NK-92 (cell line): ENCODE data around the gene MDGA2.

Experiments
- DNase-seq: peaks from one replicate; lab custom pipeline; 2025; ENCODE audit not compliant: unreplicated experiment; lab: John Stamatoyannopoulos, UW

Gene MDGA2

GRCh38 chr14:47490766-47491165 lies 184.6 kb downstream of the MDGA2 start:
- DNase-seq = no peak

DNA sequence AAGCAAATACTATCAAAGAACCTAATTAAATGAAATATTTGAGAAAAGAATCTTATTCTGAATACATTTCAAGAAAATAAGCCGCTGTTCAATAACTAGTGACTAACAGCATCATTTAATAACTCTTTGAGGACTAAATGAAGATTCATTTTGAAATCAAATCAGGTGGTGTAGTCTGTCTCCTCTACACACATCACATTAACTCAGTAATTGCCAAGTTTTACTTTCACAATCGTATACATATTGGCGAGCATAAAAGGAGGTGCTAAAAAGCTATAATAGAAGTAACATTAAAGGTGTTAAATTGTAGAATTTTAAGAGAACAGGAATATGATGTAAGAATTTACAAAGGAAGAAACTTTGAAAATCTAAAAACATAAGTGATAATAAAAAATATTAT lies 185.1 kb downstream of the MDGA2 start:
- no peak for DNase-seq

- no peak for DNase-seq
These were observed 190.0 kb downstream of the MDGA2 start for GRCh38 chr14:47485421-47485820.

DNA sequence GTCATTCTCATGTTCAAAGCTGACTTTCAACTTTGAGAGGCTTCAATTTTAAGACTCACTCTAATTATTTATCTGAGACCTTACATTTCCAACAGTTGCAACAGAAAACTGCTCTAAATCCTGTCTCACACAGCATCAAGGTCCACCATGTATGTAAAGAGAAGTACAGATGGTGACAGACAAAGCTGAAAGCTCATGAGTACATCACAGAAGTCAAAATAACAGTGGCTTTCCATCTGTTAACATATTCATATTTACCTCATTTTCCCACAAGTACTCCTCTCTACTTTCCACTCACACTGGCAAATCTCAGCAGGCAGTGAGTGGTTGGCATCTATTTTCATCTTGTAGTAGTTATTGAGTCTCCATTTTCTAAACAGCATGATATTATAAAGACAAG lies 192.0 kb downstream of the MDGA2 start:
- DNase-seq = no peak

DNA sequence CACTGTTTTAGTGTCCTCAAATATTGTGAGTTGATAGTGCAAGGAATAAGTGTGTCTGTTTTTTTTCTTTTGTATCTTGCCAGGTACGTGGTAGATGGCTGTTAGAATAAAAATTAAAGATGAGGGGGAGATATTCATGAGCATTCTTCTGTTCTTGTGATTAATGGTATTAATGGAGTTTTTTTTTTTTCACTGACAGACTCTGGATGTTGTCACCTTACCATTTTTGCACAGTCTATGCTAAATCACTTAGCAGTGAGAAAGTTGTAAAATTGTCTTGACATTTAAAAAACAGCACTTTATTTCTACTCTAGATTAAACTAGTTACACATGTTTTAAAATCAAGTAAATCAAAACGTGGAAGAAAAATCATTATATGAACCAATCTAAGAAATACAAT lies 204.3 kb downstream of the MDGA2 start:
- DNase-seq = no peak

DNA sequence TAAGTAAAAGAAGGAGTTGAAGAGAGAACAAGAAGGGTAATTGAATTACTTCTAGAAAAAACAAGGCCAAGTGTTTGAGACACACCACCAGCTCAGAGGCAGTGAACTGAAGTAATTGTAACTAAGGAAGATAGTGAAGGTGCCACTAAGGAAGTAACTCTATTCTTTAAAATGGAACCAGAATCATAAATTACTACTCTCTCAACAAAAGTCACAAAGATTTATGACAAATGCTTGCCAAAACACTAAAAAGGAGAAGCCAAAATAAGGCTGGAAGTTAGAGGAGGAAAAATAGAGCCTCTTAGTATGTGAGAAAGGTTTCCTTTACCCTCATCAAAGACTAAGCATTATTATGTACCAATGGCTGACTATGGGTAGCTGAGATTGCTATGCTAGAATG lies 208.5 kb downstream of the MDGA2 start:
- no peak for DNase-seq

DNA sequence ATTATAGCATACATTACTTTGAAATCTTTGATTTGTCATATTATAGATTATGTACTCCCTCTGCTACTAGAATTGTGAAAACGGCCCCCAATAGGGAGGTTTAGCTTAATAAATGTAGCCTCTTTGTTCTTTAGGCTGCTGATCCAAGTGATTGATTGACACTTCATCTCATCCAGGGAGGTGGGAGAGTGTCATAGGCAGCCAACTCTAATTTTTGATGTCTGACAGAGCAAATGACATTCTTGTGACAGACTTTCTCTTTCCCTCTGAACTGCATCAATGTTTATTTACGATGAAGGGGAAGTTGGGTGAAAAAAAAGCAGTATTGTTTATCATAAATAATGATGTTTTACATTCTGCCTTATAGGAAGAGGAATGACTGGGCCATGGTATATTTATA lies 221.4 kb downstream of the MDGA2 start:
- DNase-seq = no peak

- no peak for DNase-seq
These were observed 228.3 kb downstream of the MDGA2 start for GRCh38 chr14:47447076-47447475.

DNA sequence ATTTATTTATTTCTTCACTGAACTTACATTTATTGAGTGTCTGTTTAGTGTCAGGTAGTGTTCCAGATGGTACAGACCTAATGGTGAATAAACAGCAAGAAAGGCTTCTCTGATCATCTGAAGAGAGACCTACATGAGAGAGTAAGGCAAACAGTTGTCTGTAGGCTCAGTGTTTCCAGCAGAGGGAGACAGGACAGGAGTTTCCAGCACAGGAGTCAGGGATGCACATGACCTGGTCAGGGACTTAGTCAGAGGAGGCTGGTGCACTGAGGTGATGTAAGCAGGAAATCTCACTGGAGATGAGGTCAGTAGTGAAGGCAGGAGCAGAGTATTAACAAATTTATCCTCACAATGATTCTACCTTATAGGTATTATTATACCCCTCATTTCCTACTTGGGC lies 233.2 kb downstream of the MDGA2 start:
- no peak for DNase-seq

- no peak for DNase-seq
These were observed 235.5 kb downstream of the MDGA2 start for GRCh38 chr14:47439953-47440352.

DNA sequence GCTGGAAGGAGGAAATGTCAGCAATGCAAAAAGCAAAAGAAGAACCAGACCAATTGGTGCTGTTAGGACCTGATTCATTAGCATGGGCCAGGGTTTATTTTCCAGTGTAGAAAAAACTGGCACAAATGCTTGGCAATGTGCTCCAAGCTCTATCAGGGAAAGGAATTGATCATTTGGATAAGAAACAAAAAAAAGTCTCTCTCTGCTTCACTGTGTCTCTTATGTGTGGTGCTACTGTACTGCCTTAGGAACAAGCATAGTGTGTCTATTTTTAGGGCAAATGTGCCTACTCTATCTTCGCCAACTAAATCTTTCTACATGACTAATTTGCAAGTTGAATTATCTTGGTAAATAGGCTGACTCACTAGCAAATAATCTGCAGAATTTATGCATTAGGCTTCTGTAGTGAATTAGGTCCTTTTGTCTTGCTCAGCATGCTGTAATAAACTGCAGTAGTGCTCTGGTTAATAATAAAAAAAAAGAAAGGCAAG lies 236.7 kb downstream of the MDGA2 start:
- DNase-seq = no peak

- no peak for DNase-seq
These were observed 240.0 kb downstream of the MDGA2 start for GRCh38 chr14:47435331-47435965.

- no peak for DNase-seq
These were observed 247.8 kb downstream of the MDGA2 start for GRCh38 chr14:47427629-47428028.

DNA sequence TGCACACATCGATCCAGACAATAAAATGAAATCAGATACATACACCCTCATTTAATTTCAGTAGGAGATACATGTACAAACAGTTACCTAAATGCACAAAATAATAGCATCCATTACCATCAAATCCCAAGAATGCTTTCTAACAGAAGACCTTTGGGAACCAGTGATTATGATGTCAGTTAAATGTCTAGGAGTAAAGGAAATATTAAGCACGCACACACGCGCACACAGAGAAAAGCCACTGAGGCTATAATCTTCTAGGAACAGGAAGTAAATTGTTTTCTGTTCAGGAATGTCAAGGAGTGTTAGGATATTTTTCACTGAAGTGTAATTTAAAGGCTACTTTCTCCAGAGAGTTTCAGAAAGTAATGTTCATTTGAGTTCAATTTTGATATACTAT lies 250.1 kb downstream of the MDGA2 start:
- DNase-seq = no peak

GRCh38 chr14:47422191-47422590 lies 253.2 kb downstream of the MDGA2 start:
- no peak for DNase-seq

DNA sequence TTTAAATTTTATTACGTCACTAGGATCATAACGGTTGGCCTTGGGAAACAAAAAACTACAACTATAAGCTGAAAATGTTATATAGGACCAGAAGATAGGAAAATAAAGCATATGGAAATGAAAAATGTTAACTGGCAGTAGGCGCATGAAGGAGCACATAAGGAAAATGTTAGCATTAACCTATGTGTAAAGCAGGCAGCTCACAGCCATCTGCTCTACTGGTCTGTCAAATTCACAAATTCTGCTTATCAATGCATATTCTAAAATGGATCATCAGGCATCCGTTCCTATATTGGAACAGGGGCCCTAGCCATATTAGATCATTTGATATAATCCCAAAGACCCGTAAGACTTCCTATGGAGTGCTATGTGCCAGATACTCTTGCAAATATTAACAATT lies 263.9 kb downstream of the MDGA2 start:
- no peak for DNase-seq

- DNase-seq = no peak
These were observed 283.1 kb downstream of the MDGA2 start for GRCh38 chr14:47392326-47392725.

GRCh38 chr14:47390831-47391504 lies 284.4 kb downstream of the MDGA2 start:
- no peak for DNase-seq

DNA sequence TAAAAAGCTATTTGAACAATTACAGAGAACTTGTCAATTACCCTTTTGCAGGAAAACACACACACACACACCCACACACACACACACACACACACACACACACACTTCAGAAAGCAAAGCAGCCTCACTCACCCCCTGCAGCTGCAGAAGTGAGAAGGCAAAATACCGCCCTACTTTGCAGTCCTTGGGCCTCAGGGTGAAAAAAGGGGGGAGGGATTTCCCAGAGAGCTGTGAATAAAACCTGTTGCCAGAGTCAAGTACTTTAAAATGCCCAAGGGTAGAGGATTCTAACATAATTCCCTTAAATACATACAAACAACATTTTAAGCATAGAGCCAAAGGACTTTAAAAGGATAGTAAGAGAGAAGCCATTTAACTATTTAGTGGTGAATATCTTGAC lies 285.9 kb downstream of the MDGA2 start:
- DNase-seq = no peak

GRCh38 chr14:47366006-47366405 lies 309.4 kb downstream of the MDGA2 start:
- no peak for DNase-seq

DNA sequence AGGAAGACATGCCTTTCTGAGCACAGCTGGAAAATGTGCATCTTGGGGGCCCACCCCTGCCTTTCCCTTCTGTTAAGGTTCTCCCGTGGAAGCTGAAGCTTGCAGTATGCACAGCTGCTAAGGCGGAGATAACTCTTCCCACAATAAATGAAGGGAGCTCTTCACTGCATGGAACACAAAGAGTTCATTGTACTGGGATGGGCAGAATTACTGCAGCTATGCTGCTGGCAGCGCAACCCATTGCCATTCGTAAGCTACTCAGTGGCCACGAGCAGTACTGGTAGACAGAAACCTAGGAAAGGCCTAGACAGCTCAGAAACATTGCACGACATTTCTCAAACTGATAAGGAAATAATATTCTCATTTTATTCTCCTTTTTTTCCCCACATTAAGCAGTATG lies 310.2 kb downstream of the MDGA2 start:
- no peak for DNase-seq

- DNase-seq = no peak
These were observed 322.2 kb downstream of the MDGA2 start for GRCh38 chr14:47353186-47353585.

- DNase-seq = no peak
These were observed 328.6 kb downstream of the MDGA2 start for GRCh38 chr14:47346849-47347248.
